H9 (cell line): Measurements from ENCODE around the gene HRH1. TPM values are rescaled to one million over a fixed set of nuclear protein-coding genes. Genes with fewer than 3 reads are reported as not detected.

Experiments used
- DNase-seq: peaks from one replicate; pipeline ENCODE4 v3.0.0-alpha.2; 2017
- H2AFZ ChIP-seq: one replicate; pipeline ENCODE4 v1.6.1; 2013; ENCODE audit warnings: mild to moderate bottlenecking, low read length, control low read depth, moderate library complexity
- H2AK5ac ChIP-seq: 2 replicates; pipeline ENCODE4 v1.6.1; 2013; ENCODE audit warnings: low read length, control low read depth, mixed read lengths; ENCODE audit not compliant: insufficient read length
- H2BK120ac ChIP-seq: one replicate; pipeline ENCODE4 v1.6.1; 2013; ENCODE audit warnings: low read depth, mild to moderate bottlenecking, low read length, control low read depth, inconsistent platforms; ENCODE audit not compliant: poor library complexity, severe bottlenecking
- H2BK12ac ChIP-seq: 2 replicates; pipeline ENCODE4 v1.6.1; 2013; ENCODE audit warnings: low read length, control low read depth, mixed read lengths, low read depth; ENCODE audit not compliant: insufficient read length
- H2BK15ac ChIP-seq: 2 replicates; pipeline ENCODE4 v1.6.1; 2013; ENCODE audit warnings: low read depth, low read length, control low read depth
- H2BK20ac ChIP-seq: one replicate; pipeline ENCODE4 v1.6.1; 2013; ENCODE audit warnings: low read depth, mild to moderate bottlenecking, low read length, control low read depth, inconsistent platforms; ENCODE audit not compliant: poor library complexity, severe bottlenecking
- H2BK5ac ChIP-seq: 2 replicates; pipeline ENCODE4 v1.6.1; 2013; ENCODE audit warnings: low read length, control low read depth, mixed read lengths; ENCODE audit not compliant: insufficient read length
- H3K14ac ChIP-seq: 2 replicates; pipeline ENCODE4 v1.6.1; 2013; ENCODE audit warnings: low read length, control low read depth; ENCODE audit not compliant: insufficient read depth
- H3K18ac ChIP-seq: 2 replicates; pipeline ENCODE4 v1.6.1; 2013; ENCODE audit warnings: low read depth, mild to moderate bottlenecking, mixed read lengths, low read length, control low read depth; ENCODE audit not compliant: insufficient read length
- H3K23ac ChIP-seq: 2 replicates; pipeline ENCODE4 v1.6.1; 2013; ENCODE audit warnings: low read length, control low read depth, mixed read lengths, low read depth; ENCODE audit not compliant: insufficient read length
- H3K23me2 ChIP-seq: 2 replicates; pipeline ENCODE4 v1.6.1; 2013; ENCODE audit warnings: low read depth, mild to moderate bottlenecking, mixed read lengths, low read length, control low read depth; ENCODE audit not compliant: insufficient read length, poor library complexity, severe bottlenecking
- H3K27ac ChIP-seq: 2 replicates; pipeline ENCODE4 v1.5.1; 2013; ENCODE audit warnings: low read length, control low read depth, mixed read lengths, low read depth; ENCODE audit not compliant: insufficient read length
- H3K27me3 ChIP-seq: 2 replicates; pipeline ENCODE4 v1.6.1; 2013; ENCODE audit warnings: low read length, control low read depth, inconsistent platforms; ENCODE audit not compliant: insufficient read depth
- H3K4ac ChIP-seq: 2 replicates; pipeline ENCODE4 v1.6.1; 2013; ENCODE audit warnings: low read depth, mild to moderate bottlenecking, control low read depth, inconsistent platforms, low read length, moderate library complexity
- H3K4me1 ChIP-seq: 2 replicates; pipeline ENCODE4 v1.6.1; 2013; ENCODE audit warnings: low read length, control low read depth, inconsistent platforms; ENCODE audit not compliant: insufficient read depth
- H3K4me2 ChIP-seq: 2 replicates; pipeline ENCODE4 v1.6.1; 2013; ENCODE audit warnings: low read length, control low read depth, mixed read lengths; ENCODE audit not compliant: insufficient read length, insufficient read depth
- H3K56ac ChIP-seq: 2 replicates; pipeline ENCODE4 v1.6.1; 2013; ENCODE audit warnings: low read depth, mild to moderate bottlenecking, mixed read lengths, low read length, control low read depth; ENCODE audit not compliant: insufficient read length
- H3K79me1 ChIP-seq: 2 replicates; pipeline ENCODE4 v1.6.1; 2013; ENCODE audit warnings: low read depth, mild to moderate bottlenecking, moderate library complexity, low read length, control low read depth, inconsistent platforms; ENCODE audit not compliant: insufficient read depth, poor library complexity, severe bottlenecking
- H3K79me2 ChIP-seq: 2 replicates; pipeline ENCODE4 v1.6.1; 2013; ENCODE audit warnings: low read length, control low read depth, inconsistent platforms; ENCODE audit not compliant: insufficient read depth
- H3K9ac ChIP-seq: 2 replicates; pipeline ENCODE4 v1.6.1; 2013; ENCODE audit warnings: low read length, control low read depth, mixed read lengths; ENCODE audit not compliant: insufficient read length; ENCODE audit errors: extremely low read depth
- H3K9me3 ChIP-seq: one replicate; pipeline ENCODE4 v1.6.1; 2013; ENCODE audit warnings: low read depth, low read length, inconsistent platforms; ENCODE audit not compliant: control insufficient read depth
- H3T11ph ChIP-seq: one replicate; pipeline ENCODE4 v1.6.1; 2013; ENCODE audit warnings: mild to moderate bottlenecking, low read length, control low read depth, inconsistent platforms
- H4K20me1 ChIP-seq: one replicate; pipeline ENCODE4 v1.6.1; 2013; ENCODE audit not compliant: control insufficient read depth, insufficient read length, insufficient read depth
- H4K5ac ChIP-seq: 2 replicates; pipeline ENCODE4 v1.6.1; 2013; ENCODE audit warnings: low read depth, mild to moderate bottlenecking, mixed read lengths, low read length, control low read depth; ENCODE audit not compliant: insufficient read length
- H4K8ac ChIP-seq: replicated peaks from 2 replicates; pipeline ENCODE4 v1.6.1; 2013; ENCODE audit warnings: low read length, control low read depth, mixed read lengths, low read depth; ENCODE audit not compliant: insufficient read length
- H4K91ac ChIP-seq: 2 replicates; pipeline ENCODE4 v1.6.1; 2013; ENCODE audit warnings: low read depth, mild to moderate bottlenecking, moderate library complexity, mixed read lengths, low read length, control low read depth; ENCODE audit not compliant: insufficient read length
- H3K27ac Mint-ChIP-seq, 3 experiments: 2 replicates in 2 of 3; 3 replicates in 1 of 3; pipeline ENCODE4 v1.8.0; 2020 to 2021; ENCODE audit warnings: mixed read lengths in 3 of 3, mild to moderate bottlenecking in 1 of 3, moderate library complexity in 1 of 3
- H3K27me3 Mint-ChIP-seq: 2 replicates; pipeline ENCODE4 v1.8.0; 2021; ENCODE audit warnings: low read depth, mild to moderate bottlenecking, moderate library complexity, mixed read lengths
- H3K36me3 Mint-ChIP-seq, 3 experiments: 2 replicates in 2 of 3; 3 replicates in 1 of 3; pipeline ENCODE4 v1.8.0; 2020 to 2021; ENCODE audit warnings: low read depth in 3 of 3, mixed read lengths in 3 of 3; ENCODE audit not compliant: insufficient read depth in 1 of 3
- H3K4me1 Mint-ChIP-seq, 2 experiments: 2 replicates each; pipeline ENCODE4 v1.8.0; 2020; ENCODE audit warnings: mixed read lengths in 2 of 2
- H3K4me3 Mint-ChIP-seq, 2 experiments: 2 replicates in 1 of 2; 3 replicates in 1 of 2; pipeline ENCODE4 v1.8.0; 2020 to 2021; ENCODE audit warnings: mild to moderate bottlenecking in 2 of 2, mixed read lengths in 2 of 2, moderate library complexity in 1 of 2
- H3K9me3 Mint-ChIP-seq, 2 experiments: 2 replicates in 1 of 2; 3 replicates in 1 of 2; pipeline ENCODE4 v1.8.0; 2020; ENCODE audit warnings: mild to moderate bottlenecking in 2 of 2, mixed read lengths in 2 of 2, moderate library complexity in 1 of 2
- CTCF ChIP-seq: fragments of 200-600 bp; sonication (generic); conservative IDR thresholded peaks from 3 replicates; pipeline ENCODE4 v1.8.0; 2021; ENCODE audit warnings: antibody characterized with exemption, mild to moderate bottlenecking
- WGBS: extraction: QIAGEN DNeasy Blood & Tissue Kit; methylation state at CpG from one replicate; pipeline ENCODE4 v1.1.7; 2013; ENCODE audit warnings: missing lambda C conversion rate, low lambda C conversion rate, mixed read lengths; ENCODE audit not compliant: insufficient read length; ENCODE audit errors: extremely low coverage; 5-methylcytosine and 5-hydroxymethylcytosine counted together
- total RNA-seq: library from RNA; stranded (reverse); gene quantifications from 2 replicates; pipeline ENCODE4 v1.2.1, GENCODE V29; 2021

Gene HRH1
- total RNA-seq, 1 experiment from 2014 or later = 0.74 TPM

- H3K4me3 Mint-ChIP-seq = no peak overlapping the region
- H3K27me3 Mint-ChIP-seq = peaks cover 48% of the 10 kb centered on the region
Measured at GRCh38 chr3:11159421-11159904, 5.2 kb downstream of the HRH1 start.

More at GRCh38 chr3:11159421-11159904, 5.2 kb downstream of the HRH1 start:
- no peaks in the 10 kb centered on the region for H3K9me3 Mint-ChIP-seq
- no peak for TF ChIP-seq CTCF
- Histone ChIP-seq H2BK120ac (no peak overlapping the region), H4K5ac (no peak overlapping the region), H3K79me2 (no peaks in the 10 kb centered on the region), H3K4me1 (no peaks in the 10 kb centered on the region), H3T11ph (no peak overlapping the region), H2BK15ac (no peak overlapping the region), H3K79me1 (no peaks in the 10 kb centered on the region), H4K8ac (no peak overlapping the region), H2AFZ (no peak overlapping the region), H2BK20ac (no peak overlapping the region), H3K9me3 (no peaks in the 10 kb centered on the region), H3K56ac (no peak overlapping the region), H4K91ac (no peak overlapping the region), H3K23me2 (peaks cover 9% of the 10 kb centered on the region), H2BK5ac (no peak overlapping the region), H3K9ac (no peak overlapping the region), H3K4me2 (no peak overlapping the region), H2BK12ac (no peak overlapping the region), H3K4ac (no peak overlapping the region), H3K18ac (no peak overlapping the region), H2AK5ac (no peak overlapping the region), H3K27me3 (peaks cover 9% of the 10 kb centered on the region; the same call in 1 of the 2 replicates), H3K14ac (no peak overlapping the region), H4K20me1 (peaks cover 2% of the 10 kb centered on the region), H3K27ac (no peak overlapping the region), H3K23ac (no peak overlapping the region)
- H3K36me3 Mint-ChIP-seq = no peaks in the 10 kb centered on the region
- WGBS = no CpG with 5 or more reads among the region's 5 CpGs
- DNase-seq = no peak
- peaks cover 11% of the 10 kb centered on the region in 2 experiments for H3K4me1 Mint-ChIP-seq
- H3K27ac Mint-ChIP-seq = no peak overlapping the region
